DMS 273 treated with DMSO at 0.1 percent for 48 hours (cell line): ENCODE results near the gene FOXP1.

Source experiments
- DNase-seq: peaks from one replicate; lab custom pipeline; 2025; lab: John Stamatoyannopoulos, UW

FOXP1 gene

GRCh38 chr3:71370467-71370866, 213.1 kb downstream of the FOXP1 start:
- DNase-seq = no peak

GRCh38 chr3:71369701-71370391, 213.7 kb downstream of the FOXP1 start:
- no peak for DNase-seq

- no peak for DNase-seq
Measured at GRCh38 chr3:71366988-71367604, 216.4 kb downstream of the FOXP1 start.

GRCh38 chr3:71361334-71361890, 222.1 kb downstream of the FOXP1 start:
- no peak for DNase-seq

- no peak for DNase-seq
Measured at GRCh38 chr3:71360764-71361163, 222.8 kb downstream of the FOXP1 start.

- no peak for DNase-seq
Measured at GRCh38 chr3:71360180-71360579, 223.3 kb downstream of the FOXP1 start.

GRCh38 chr3:71358243-71358642, 225.3 kb downstream of the FOXP1 start:
- no peak for DNase-seq

GRCh38 chr3:71356265-71356664, 227.3 kb downstream of the FOXP1 start:
- DNase-seq = no peak

GRCh38 chr3:71355862-71356261, 227.7 kb downstream of the FOXP1 start:
- no peak for DNase-seq

- no peak for DNase-seq
Measured at GRCh38 chr3:71355037-71355436, 228.5 kb downstream of the FOXP1 start.

- DNase-seq = no peak
Measured at GRCh38 chr3:71351403-71352149, 232.0 kb downstream of the FOXP1 start.

- no peak for DNase-seq
Measured at GRCh38 chr3:71350998-71351397, 232.5 kb downstream of the FOXP1 start.

- DNase-seq = no peak
Measured at GRCh38 chr3:71348831-71349230, 234.7 kb downstream of the FOXP1 start.

- no peak for DNase-seq
Measured at GRCh38 chr3:71348001-71348632, 235.4 kb downstream of the FOXP1 start.

- DNase-seq = no peak
Measured at GRCh38 chr3:71346061-71346460, 237.5 kb downstream of the FOXP1 start.

GRCh38 chr3:71345429-71346040, 238.0 kb downstream of the FOXP1 start:
- DNase-seq = no peak

- no peak for DNase-seq
Measured at GRCh38 chr3:71341721-71342120, 241.8 kb downstream of the FOXP1 start.

- no peak for DNase-seq
Measured at GRCh38 chr3:71339049-71339448, 244.5 kb downstream of the FOXP1 start.

GRCh38 chr3:71332813-71333212, 250.7 kb downstream of the FOXP1 start:
- no peak for DNase-seq

GRCh38 chr3:71330909-71331308, 252.6 kb downstream of the FOXP1 start:
- no peak for DNase-seq

GRCh38 chr3:71330505-71330904, 253.0 kb downstream of the FOXP1 start:
- no peak for DNase-seq

GRCh38 chr3:71329817-71330216, 253.7 kb downstream of the FOXP1 start:
- no peak for DNase-seq
